Neural progenitor cell (in vitro differentiated cells): Measurements from ENCODE around the gene UTP14A.

Experiments
- CTCF ChIP-seq: fragments of 200-600 bp; sonication (generic); IDR thresholded peaks from 2 replicates; pipeline ENCODE4 v1.5.1; 2017; ENCODE audit warnings: antibody characterized with exemption, mild to moderate bottlenecking
- EZH2phosphoT487 ChIP-seq: fragments of 200-600 bp; sonication (generic); IDR thresholded peaks from 2 replicates; pipeline ENCODE4 v1.6.1; 2017; ENCODE audit warnings: antibody characterized with exemption

GRCh38 chrX:129934461-129934860 is 28.5 kb downstream of the UTP14A start:
- TF ChIP-seq CTCF (no peak), EZH2phosphoT487 (no peak)
